GM13977 (cell line): ENCODE data around the gene CENPP.

Experiments
- DNase-seq: peaks from one replicate; pipeline ENCODE4 v3.0.0; 2012; ENCODE audit warnings: low spot score
- CTCF ChIP-seq: IDR thresholded peaks from 2 replicates; pipeline ENCODE4 v1.5.1; 2012; ENCODE audit warnings: mild to moderate bottlenecking, control low read depth; ENCODE audit not compliant: insufficient read depth; ENCODE audit errors: extremely low read depth, missing control alignments
- in situ Hi-C: fragments of 300-500 bp; cut with MboI; formaldehyde crosslinking; loops from one replicate; pipeline ENCODE4 v1.12.0; 2022; ENCODE audit warnings: low sequenced_read_pairs, low pct_unique_long_range_greater_than_20kb, mixed read lengths, inconsistent platforms; ENCODE audit not compliant: unreplicated experiment

The CENPP gene

GRCh38 chr9:92657296-92658094 is 331.7 kb downstream of the CENPP start:
- TF ChIP-seq CTCF = no peak
- no peak for DNase-seq
- in situ Hi-C loops = no loop called here

GRCh38 chr9:92658176-92658575 is 332.4 kb downstream of the CENPP start:
- in situ Hi-C loops = no loop called here
- no peak for DNase-seq

GRCh38 chr9:92658611-92659010 is 332.9 kb downstream of the CENPP start:
- in situ Hi-C loops = no loop called here
- no peak for TF ChIP-seq CTCF
- no peak for DNase-seq

More at GRCh38 chr9:92658176-92658575, 332.4 kb downstream of the CENPP start:
- no peak for TF ChIP-seq CTCF

- DNase-seq = no peak
- in situ Hi-C loops = no loop called here
- no peak for TF ChIP-seq CTCF
Measured at GRCh38 chr9:92659601-92660000, 333.8 kb downstream of the CENPP start.

GRCh38 chr9:92660266-92660665 is 334.5 kb downstream of the CENPP start:
- in situ Hi-C loops = no loop called here
- TF ChIP-seq CTCF = no peak
- no peak for DNase-seq

GRCh38 chr9:92661127-92661526 is 335.4 kb downstream of the CENPP start:
- TF ChIP-seq CTCF = no peak
- DNase-seq = no peak
- in situ Hi-C loops = no loop called here
